Keratinocyte (primary cell): ENCODE data around the gene OR51F1.
"Not testable (repeated sequence)": the region's sequence is repeated elsewhere in the genome, so short reads cannot be mapped to it uniquely, and the experiment has no call there.

Experiments used
- CTCF ChIP-seq, 3 experiments: IDR thresholded peaks in 1 of 3; conservative IDR thresholded peaks in 1 of 3; optimal IDR thresholded peaks in 1 of 3; 2 replicates in 2 of 3; 3 replicates in 1 of 3; pipeline versions ENCODE3 to v1.5.1; 2011; ENCODE audit warnings: low read length in 3 of 3, mild to moderate bottlenecking in 3 of 3, moderate library complexity in 2 of 3, control low read depth in 1 of 3, inconsistent platforms in 1 of 3; ENCODE audit not compliant: insufficient read depth in 2 of 3; ENCODE audit errors: extremely low read depth in 1 of 3
- EZH2 ChIP-seq: IDR thresholded peaks from one replicate; pipeline ENCODE4 v1.6.1; 2012; ENCODE audit warnings: inconsistent platforms, mild to moderate bottlenecking, low read length, moderate library complexity

- not testable (repeated sequence) for TF ChIP-seq CTCF (optimal IDR thresholded peaks at IDR 0.05 in 1 of 3, IDR thresholded peaks at IDR 0.05 in 1 of 3, conservative IDR thresholded peaks at IDR 0.05 in 1 of 3; ENCODE audit: extremely low read depth in 1 of 3, insufficient read depth in 2 of 3, low read length in 3 of 3); EZH2
These were observed 46.9 kb downstream of the OR51F1 start for GRCh38 chr11:4722616-4723534.
